NCI-H1105 treated with DMSO at 0.1 percent for 48 hours (cell line): ENCODE results near the gene ETFA.
"Not testable (repeated sequence)": the region's sequence is repeated elsewhere in the genome, so short reads cannot be mapped to it uniquely, and the experiment has no call there.

Source experiments
- DNase-seq: peaks from one replicate; lab custom pipeline; 2025; lab: John Stamatoyannopoulos, UW

ETFA gene

GRCh38 chr15:76270876-76271275 lies 40.4 kb downstream of the ETFA start:
- DNase-seq, result no peak

GRCh38 chr15:76267077-76267476 lies 44.2 kb downstream of the ETFA start:
- no peak for DNase-seq

- DNase-seq, result not testable (repeated sequence)
Measured at GRCh38 chr15:76265769-76266168, 45.5 kb downstream of the ETFA start.

GRCh38 chr15:76260246-76260938 lies 50.9 kb downstream of the ETFA start:
- DNase-seq, result no peak

GRCh38 chr15:76259392-76259791 lies 51.9 kb downstream of the ETFA start:
- DNase-seq, result no peak

GRCh38 chr15:76258460-76258859 lies 52.8 kb downstream of the ETFA start:
- no peak for DNase-seq

GRCh38 chr15:76253691-76254473 lies 57.4 kb downstream of the ETFA start:
- peak; percentile 67 for DNase-seq

GRCh38 chr15:76252249-76252648 lies 59.0 kb downstream of the ETFA start:
- DNase-seq, result no peak

GRCh38 chr15:76251717-76252116 lies 59.6 kb downstream of the ETFA start:
- no peak for DNase-seq

- DNase-seq, result no peak
Measured at GRCh38 chr15:76245072-76245610, 66.1 kb downstream of the ETFA start.

- peak; percentile 70 for DNase-seq
Measured at GRCh38 chr15:76239786-76240185, 71.5 kb downstream of the ETFA start.

- no peak for DNase-seq
Measured at GRCh38 chr15:76236350-76236749, 74.9 kb downstream of the ETFA start.

- peak; percentile 27 for DNase-seq
Measured at GRCh38 chr15:76235186-76235826, 76.0 kb downstream of the ETFA start.

- peak; percentile 63 for DNase-seq
Measured at GRCh38 chr15:76234337-76234889, 76.9 kb downstream of the ETFA start.

- no peak for DNase-seq
Measured at GRCh38 chr15:76233921-76234320, 77.3 kb downstream of the ETFA start.

- no peak for DNase-seq
Measured at GRCh38 chr15:76229266-76229665, 82.0 kb downstream of the ETFA start.

- no peak for DNase-seq
Measured at GRCh38 chr15:76223521-76223920, 87.7 kb downstream of the ETFA start.

GRCh38 chr15:76222159-76222558 lies 89.1 kb downstream of the ETFA start:
- no peak for DNase-seq

- DNase-seq, result no peak
Measured at GRCh38 chr15:76221085-76221767, 90.0 kb downstream of the ETFA start.

GRCh38 chr15:76217882-76218217 lies 93.4 kb downstream of the ETFA start:
- no peak for DNase-seq

- peak; percentile 11 for DNase-seq
Measured at GRCh38 chr15:76217029-76217881, 94.0 kb downstream of the ETFA start.
